GM20000 (cell line): ENCODE results near the gene ZNF552.
"Not testable (repeated sequence)": the region's sequence is repeated elsewhere in the genome, so short reads cannot be mapped to it uniquely, and the experiment has no call there.

Experiments
- DNase-seq: peaks from one replicate; pipeline ENCODE4 v3.0.0; 2012; ENCODE audit warnings: low spot score
- TF ChIP-seq, protein P1 (sequence below): IDR thresholded peaks from 2 replicates; pipeline ENCODE4 v1.5.1; 2012; ENCODE audit warnings: mild to moderate bottlenecking, control low read depth; ENCODE audit errors: extremely low read depth, missing control alignments

ZNF552 gene

DNA sequence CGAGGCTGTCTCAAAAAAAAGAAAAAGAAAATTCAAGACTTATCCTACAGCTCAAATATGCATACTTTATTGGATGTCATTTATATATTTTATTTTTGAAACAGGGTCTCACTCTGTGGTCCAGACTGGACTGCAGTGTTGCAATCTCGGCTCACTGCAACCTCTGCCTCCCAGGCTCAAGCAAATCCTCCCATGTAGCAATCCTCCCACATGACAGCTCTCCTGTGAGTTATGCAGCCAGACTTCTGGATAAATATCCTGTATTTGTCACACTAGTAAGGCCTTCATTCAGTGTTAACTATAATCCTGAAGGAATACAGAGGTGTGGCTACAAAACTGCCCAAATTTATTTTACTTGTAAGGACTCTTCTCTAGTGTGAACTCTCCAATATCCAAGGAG, 7.2 kb downstream of the ZNF552 start:
- TF ChIP-seq, protein P1, sequence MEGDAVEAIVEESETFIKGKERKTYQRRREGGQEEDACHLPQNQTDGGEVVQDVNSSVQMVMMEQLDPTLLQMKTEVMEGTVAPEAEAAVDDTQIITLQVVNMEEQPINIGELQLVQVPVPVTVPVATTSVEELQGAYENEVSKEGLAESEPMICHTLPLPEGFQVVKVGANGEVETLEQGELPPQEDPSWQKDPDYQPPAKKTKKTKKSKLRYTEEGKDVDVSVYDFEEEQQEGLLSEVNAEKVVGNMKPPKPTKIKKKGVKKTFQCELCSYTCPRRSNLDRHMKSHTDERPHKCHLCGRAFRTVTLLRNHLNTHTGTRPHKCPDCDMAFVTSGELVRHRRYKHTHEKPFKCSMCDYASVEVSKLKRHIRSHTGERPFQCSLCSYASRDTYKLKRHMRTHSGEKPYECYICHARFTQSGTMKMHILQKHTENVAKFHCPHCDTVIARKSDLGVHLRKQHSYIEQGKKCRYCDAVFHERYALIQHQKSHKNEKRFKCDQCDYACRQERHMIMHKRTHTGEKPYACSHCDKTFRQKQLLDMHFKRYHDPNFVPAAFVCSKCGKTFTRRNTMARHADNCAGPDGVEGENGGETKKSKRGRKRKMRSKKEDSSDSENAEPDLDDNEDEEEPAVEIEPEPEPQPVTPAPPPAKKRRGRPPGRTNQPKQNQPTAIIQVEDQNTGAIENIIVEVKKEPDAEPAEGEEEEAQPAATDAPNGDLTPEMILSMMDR: no peak
- DNase-seq: no peak

DNA sequence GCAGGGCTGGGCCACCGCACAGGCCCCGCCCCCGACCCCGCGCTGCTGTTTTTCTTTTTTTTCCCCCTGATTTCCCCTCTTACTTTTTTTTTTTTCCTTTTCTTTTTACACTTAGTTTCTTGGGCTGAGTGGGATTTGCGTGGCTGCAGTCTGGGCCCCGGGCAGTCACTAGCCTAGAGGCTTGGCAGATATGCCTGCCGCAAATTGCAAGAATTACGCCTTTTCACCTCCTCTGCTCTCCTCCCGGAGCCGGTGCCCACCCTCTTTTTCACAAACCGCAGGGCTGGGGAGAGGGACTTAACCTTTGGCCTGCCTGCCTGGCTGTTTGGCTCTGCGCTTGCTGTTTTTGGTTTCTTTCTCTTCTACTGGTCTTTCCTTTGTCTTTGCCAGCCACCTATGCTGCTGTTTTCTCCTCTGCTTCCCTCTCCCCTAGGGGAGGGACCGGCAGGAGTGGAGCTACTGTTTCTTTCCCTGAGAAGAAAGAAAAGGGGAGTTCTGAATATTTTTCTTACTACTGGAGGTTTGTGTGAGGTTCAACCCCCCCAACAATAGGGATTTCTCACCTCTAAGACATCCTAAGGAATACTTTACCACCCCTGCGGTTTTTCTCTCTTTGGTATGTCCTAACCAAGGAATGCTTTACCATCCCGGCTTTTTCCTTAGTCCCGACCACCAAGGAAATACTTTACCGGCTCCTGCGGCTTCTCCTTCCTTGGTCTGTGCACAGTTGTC, 11.0 kb downstream of the ZNF552 start:
- TF ChIP-seq, protein P1: no peak
- DNase-seq: no peak

DNA sequence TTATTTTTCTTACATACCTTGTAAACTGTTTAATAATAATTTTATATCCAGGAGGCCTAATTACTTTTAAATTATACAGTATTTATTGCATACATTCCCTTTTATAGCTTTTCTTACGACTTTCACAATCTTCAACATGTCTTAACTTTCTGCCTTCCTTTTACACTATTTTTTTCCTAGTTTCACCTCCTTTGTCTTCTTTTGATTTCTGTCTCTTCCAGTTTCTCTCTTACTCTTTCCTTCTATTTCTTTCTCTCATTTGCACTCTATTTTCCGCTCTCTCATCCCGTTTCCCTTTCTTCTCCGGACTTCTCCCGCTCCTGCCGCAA, 11.5 kb downstream of the ZNF552 start:
- DNase-seq: no peak

DNA sequence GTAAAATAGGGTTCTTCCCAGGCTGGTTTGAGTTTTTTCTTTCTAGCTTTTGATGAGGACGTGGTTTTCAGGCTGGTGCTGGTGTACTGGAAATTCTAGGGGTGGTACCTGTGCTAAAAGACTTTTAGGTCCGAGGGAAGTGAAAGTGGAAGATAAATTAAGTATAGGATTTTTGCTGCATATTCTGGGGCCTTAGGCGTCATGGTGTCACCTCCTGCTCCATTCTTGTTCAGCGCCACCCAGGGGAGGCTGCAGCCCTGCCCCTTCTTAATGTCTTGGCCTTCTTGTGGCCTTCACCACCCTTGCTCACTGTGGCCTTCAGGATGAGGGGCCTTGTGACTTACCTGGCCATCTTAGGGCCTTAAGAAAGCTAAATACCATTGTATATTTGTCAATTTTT, 12.4 kb downstream of the ZNF552 start:
- DNase-seq: no peak
- TF ChIP-seq, protein P1: peak; percentile 38

More for the DNA sequence above, 11.5 kb downstream of the ZNF552 start:
- TF ChIP-seq, protein P1: no peak

DNA sequence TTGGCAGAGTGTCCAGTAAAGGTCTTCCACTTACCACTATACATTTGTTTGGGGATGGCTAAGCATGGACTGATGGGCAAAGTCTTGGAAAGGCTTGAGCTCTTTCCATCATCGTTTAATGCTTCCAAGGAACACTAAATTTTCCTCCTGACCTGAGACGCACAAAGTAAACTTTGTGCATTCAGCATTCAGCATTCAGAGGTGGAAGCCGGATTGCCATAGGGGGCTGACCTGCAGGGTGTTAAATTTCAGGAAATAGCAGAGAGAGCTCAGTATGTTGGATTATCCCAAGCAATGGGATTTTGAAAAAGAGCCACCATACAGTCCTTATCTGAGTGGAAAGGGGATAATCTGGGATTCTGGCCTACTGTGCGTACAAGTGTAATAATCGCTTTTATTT, 14.0 kb downstream of the ZNF552 start:
- DNase-seq: no peak
- TF ChIP-seq, protein P1: no peak

DNA sequence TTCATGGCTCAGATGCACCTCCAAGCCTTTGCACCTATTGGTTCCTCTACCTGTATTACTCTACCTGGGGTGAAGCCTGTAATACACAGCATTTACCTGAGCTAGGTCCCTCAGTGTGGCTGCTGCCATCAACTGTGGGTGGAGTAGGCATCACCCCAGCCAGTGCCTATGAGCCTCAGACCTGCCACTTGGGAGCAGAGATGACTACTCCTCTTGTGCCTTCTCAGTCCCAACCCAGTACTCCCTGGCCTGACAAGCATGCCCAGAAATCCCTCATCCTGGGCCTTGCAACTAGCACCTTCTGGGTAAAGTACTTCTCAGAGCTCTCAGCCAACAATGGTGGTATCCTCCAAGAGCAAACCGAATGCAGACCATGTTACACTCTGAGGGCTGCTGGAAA, 18.1 kb downstream of the ZNF552 start:
- not testable (repeated sequence) for DNase-seq

DNA sequence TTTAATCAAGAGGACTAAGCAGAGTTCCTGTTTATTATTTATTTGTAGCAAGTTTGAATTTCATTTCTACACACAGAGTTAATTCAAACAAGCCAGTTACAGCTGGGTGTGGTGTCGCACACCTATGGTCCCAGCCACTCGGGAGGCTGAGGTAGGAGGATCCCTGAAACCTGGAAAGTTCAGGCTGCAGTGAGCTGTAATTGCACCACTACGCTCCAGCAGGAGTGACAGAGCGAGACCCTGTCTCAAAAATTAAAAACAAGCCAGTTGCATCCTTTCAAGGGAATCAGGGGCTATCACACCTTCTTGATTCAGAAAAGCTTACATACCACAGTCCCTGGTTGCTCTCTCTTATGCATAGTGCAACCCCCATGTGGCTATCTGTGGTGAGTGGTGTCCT, 25.4 kb downstream of the ZNF552 start:
- TF ChIP-seq, protein P1: no peak
- DNase-seq: no peak

DNA sequence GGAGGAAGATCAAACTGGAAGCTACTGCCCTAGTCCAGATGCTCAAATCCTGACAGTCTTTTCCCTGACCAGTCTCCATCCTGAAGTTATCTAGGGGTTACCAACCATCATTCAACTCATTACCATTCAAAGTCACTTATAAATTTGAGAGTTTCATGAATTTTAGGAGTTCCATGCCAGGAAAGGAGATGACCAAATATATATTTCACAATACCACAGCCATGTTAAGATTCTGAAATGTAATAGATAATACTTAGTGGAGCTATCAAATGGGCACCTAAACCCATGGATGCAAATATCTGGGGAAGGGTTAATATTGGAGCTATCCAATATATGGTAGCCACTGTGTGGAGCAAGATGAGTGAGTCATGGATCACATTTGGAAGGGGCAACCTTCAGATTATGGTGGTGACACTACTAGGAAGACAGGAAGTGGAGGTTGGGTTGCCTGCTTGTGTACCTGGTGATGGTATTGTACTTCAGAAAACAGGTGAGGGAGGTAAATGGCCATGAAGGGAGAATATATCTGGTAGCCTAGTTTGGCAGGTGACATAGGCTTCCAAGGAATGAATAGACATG, 26.5 kb downstream of the ZNF552 start:
- DNase-seq: no peak
- TF ChIP-seq, protein P1: no peak
